DMS153 treated with DMSO at 0.1 percent for 48 hours (cell line): ENCODE results near the gene TYRO3.
"Not testable (repeated sequence)": the region's sequence is repeated elsewhere in the genome, so short reads cannot be mapped to it uniquely, and the experiment has no call there.

ENCODE experiments used
- DNase-seq: peaks from one replicate; lab custom pipeline; 2025; ENCODE audit not compliant: unreplicated experiment; lab: John Stamatoyannopoulos, UW

The TYRO3 gene

DNA sequence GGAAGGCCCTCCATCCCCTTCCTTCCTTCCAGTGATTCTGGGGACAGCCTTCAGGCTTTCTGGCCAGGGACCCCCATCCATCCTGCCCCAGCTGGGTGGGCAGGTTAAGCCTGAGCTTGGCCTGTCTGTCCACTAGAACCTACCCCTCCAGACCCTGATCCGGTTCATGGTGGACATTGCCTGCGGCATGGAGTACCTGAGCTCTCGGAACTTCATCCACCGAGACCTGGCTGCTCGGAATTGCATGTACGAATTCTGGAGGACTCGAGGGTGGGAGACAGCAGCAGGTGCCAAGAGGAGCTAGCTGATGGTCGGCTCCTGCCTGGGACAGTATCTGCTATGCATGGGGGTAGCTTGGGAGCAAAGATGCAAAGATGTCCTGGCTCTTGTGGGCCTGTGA lies 13.9 kb downstream of the TYRO3 start:
- no peak for DNase-seq

DNA sequence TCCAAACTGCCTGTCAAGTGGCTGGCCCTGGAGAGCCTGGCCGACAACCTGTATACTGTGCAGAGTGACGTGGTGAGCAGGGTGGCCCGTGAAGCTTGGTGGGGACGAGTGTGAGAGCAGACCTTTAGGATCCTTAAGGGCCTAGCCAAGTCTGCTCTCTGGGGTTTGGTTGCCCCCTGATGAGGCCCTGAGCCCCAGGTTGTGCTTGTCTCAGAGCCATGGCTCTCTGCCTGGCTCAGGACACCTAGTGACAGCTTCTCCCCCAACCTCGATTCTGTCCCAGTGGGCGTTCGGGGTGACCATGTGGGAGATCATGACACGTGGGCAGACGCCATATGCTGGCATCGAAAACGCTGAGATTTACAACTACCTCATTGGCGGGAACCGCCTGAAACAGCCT lies 14.4 kb downstream of the TYRO3 start:
- no peak for DNase-seq

DNA sequence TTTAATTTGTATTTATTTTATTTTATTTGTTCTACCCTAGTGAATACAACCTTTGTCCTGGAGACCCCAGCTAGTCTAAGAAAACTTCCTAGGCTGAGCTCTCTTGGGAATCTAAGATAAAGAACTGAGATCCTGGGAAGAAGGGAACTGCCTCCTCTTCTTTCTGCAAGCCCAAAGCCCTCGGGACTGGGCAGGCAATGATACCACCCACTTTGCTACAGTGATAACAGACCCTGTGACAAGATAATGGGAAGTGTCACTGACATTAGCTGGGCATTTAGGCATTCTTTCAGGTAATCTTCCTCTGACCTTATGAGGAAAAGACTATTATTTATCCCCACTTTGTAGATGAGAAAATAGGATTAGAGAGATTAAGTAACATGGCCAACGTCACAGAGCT lies 15.1 kb downstream of the TYRO3 start:
- no peak for DNase-seq

GRCh38 chr15:41575282-41575681 lies 16.3 kb downstream of the TYRO3 start:
- DNase-seq, result no peak

- no peak for DNase-seq
Measured at GRCh38 chr15:41577863-41578735, 19.1 kb downstream of the TYRO3 start.

DNA sequence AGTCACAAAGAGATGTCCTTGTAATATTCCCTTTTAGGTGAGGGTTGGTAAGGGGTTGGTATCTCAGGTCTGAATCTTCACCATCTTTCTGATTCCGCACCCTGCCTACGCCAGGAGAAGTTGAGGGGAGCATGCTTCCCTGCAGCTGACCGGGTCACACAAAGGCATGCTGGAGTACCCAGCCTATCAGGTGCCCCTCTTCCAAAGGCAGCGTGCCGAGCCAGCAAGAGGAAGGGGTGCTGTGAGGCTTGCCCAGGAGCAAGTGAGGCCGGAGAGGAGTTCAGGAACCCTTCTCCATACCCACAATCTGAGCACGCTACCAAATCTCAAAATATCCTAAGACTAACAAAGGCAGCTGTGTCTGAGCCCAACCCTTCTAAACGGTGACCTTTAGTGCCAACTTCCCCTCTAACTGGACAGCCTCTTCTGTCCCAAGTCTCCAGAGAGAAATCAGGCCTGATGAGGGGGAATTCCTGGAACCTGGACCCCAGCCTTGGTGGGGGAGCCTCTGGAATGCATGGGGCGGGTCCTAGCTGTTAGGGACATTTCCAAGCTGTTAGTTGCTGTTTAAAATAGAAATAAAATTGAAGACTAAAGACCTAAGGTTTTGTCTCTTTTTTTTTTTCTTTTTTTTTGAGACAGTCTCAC lies 19.8 kb downstream of the TYRO3 start:
- no peak for DNase-seq

- no peak for DNase-seq
Measured at GRCh38 chr15:41581110-41581509, 22.1 kb downstream of the TYRO3 start.

DNA sequence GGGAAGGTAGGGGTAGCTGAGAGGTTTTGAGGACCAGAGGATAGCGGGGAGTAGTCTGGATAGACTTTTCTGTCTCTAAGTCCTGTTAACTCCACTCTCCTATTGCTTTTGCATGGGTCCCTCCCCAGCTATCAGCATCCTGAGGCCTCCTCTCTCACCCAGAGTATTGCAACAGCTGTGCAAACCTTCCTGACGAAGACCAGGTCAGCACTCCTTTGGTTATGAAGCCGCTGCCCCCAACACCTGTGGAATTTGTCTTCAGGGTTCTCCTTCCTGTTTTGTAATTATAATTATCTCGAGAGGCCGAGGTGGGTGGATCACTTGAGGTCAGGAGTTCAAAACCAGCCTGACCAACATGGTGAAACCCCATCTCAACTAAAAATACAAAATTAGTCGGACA lies 24.8 kb downstream of the TYRO3 start:
- DNase-seq, result no peak

- DNase-seq, result no peak
Measured at GRCh38 chr15:41584636-41585126, 25.7 kb downstream of the TYRO3 start.

DNA sequence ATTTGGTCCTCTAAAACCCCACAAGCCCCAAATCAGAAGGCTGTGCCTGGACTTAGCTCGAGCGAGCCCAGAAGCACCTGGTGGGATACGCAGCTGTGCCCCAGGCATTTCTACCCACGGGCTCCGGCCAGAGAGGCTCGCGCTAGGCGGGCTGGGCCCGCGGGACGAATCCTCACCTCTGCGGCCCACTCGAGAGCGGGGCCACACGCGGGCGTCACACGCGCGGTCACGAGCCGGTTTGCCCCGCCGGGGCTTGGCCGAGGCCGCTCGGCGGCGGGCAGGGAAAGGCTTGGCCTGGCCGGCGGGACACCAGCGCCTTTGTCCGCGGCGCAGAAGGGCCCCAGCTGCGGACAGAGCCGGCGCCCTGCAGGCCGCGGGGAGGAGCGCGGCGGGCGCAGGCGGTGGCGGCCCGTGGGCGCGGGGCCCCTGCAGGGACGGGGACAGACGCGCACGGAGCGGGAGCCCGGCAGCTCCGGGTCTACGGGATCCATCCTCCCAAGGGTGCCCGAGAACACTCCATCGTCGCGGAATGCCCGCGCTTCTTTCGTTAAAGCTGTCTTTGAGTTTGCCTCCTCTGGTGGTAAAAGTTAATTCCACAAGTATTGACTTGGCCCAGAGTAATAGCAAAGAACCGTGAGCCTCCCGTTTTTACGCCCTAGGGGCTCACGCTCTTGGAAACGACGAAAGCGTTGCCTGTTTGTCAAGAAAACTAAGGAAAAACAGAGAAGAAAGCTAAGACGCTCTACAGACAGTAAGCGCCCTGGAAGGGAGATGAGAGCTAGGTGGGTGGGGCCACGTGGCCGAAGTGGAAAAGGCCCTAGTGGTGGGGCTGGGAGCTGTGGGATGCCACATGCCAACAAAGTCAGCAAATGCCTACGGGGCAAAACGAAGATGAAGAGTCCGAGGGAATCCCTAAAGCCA lies 26.4 kb downstream of the TYRO3 start:
- DNase-seq, result no peak

DNA sequence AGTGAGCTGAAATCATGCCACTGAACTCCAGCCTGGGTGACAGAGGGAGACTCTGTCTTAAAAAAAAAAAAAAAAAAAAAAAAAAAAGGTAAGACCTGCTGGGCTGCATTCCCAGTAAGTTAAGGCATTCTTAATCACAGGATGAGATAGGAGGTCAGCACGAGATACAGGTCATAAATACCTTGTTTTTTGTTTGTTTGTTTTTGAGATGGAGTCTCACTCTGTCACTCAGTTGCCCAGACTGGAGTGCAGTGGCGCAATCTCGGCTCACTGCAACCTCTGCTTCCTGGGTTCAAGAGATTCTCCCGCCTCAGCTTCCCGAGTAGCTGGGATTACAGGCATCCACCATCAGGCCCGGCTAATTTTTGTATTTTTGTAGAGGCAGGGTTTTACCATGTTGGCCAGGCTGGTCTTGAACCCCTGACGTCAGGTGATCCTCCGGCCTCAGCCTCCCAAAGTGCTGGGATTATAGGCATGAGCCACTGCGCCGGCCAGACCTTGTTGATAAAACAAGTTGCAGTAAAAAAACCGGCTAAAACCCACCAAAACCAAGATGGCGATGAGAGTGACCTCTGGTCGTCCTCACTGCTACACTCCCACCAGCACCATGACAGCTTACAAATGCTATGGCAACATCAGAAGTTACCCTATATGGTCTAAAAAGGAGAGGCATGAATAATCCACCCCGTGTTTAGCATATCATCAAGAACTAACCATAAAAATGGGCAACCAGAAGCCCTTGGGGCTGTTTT lies 27.7 kb downstream of the TYRO3 start:
- DNase-seq, result not testable (repeated sequence)

GRCh38 chr15:41589018-41589417 lies 30.0 kb downstream of the TYRO3 start:
- DNase-seq, result not testable (repeated sequence)

- not testable (repeated sequence) for DNase-seq
Measured at GRCh38 chr15:41589571-41589970, 30.6 kb downstream of the TYRO3 start.

GRCh38 chr15:41591217-41591616 lies 32.2 kb downstream of the TYRO3 start:
- DNase-seq, result not testable (repeated sequence)

DNA sequence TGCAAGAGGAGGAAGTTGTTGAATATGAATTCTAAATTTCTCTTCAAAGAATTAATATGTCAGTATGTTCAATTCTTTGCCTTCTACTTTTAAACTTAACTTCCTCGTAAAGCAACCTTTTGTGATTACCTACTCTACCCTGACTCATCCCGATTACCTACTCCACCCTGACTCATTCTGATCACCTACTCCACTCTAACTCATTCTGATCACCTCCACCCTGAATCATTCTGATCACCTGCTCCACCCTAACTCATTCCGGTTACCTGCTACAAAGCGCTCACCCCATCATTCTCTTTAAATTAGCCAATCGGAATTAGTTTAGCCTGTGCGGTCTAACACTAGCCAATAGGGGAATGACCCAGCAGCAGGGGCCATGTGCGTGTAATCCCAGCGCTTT lies 33.7 kb downstream of the TYRO3 start:
- not testable (repeated sequence) for DNase-seq

- DNase-seq, result no peak
Measured at GRCh38 chr15:41594801-41595746, 36.1 kb downstream of the TYRO3 start.

DNA sequence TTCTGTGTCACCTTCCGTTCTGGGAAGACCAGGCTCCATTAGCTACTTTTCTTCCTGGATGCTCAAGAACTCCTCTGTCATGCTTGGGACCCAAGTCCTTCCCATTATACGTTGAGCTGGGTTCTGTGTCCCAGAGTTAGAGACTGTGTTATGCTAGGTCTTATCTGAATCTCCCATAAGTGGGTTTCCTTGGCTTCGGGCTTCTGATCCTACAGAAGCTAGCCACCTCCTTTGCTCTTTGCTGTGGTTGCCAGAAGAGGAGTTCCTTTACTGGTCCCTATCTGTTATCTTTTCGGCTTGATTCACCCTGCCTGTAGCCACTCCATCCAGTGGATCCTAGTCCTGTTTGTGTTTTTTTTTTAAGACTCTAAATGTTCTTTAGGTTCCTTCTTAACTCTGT lies 38.0 kb downstream of the TYRO3 start:
- no peak for DNase-seq

GRCh38 chr15:41597787-41598186 lies 38.8 kb downstream of the TYRO3 start:
- no peak for DNase-seq

- DNase-seq, result no peak
Measured at GRCh38 chr15:41599061-41599460, 40.0 kb downstream of the TYRO3 start.
